Panc1 (cell line): ENCODE measurements around the gene DPP9. TPM values are rescaled to one million over a fixed set of nuclear protein-coding genes. Genes with fewer than 3 reads are reported as not detected.

ENCODE experiments used
- ATAC-seq: fragments of 200-7000 bp; cut with Tn5 transposase; 2 replicates; pipeline ENCODE4 v1.9.1; 2020; ENCODE audit warnings: mild to moderate bottlenecking, moderate library complexity
- BruUV-seq: library from RNA; stranded (reverse); fragments of 400-500 nt; replicated peaks from 2 replicates; lab custom pipeline; 2021; lab: Mats Ljungman, UMichigan
- CTCF ChIA-PET: fragments of 300-600 bp; sonication (Branson Sonifier 250); formaldehyde crosslinking; loops from one replicate; lab custom pipeline; 2022; ENCODE audit warnings: antibody characterized with exemption; lab: Charles Lee
- POLR2A ChIA-PET: fragments of 300-600 bp; sonication (Branson Sonifier 250); formaldehyde crosslinking; loops from one replicate; lab custom pipeline; 2022; ENCODE audit warnings: antibody characterized with exemption; lab: Charles Lee
- DNase-seq: peaks from one replicate; pipeline ENCODE4 v3.0.0-alpha.2; 2010; ENCODE audit warnings: low read depth, low spot score
- H3K27ac ChIP-seq: 2 replicates; pipeline ENCODE4 v1.5.1; 2011; ENCODE audit warnings: mild to moderate bottlenecking, low read length, inconsistent platforms
- H3K27me3 ChIP-seq: fragments of 200-500 bp; sonication (Bioruptor generic); 2 replicates; pipeline ENCODE4 v1.6.0; 2014; ENCODE audit warnings: low read length, inconsistent platforms; ENCODE audit not compliant: control insufficient read depth, insufficient read depth
- H3K36me3 ChIP-seq: fragments of 200-500 bp; sonication (Bioruptor generic); 2 replicates; pipeline ENCODE4 v1.5.1; 2014; ENCODE audit warnings: inconsistent platforms, mild to moderate bottlenecking, low read length, moderate library complexity; ENCODE audit not compliant: control insufficient read depth, insufficient read depth
- H3K4me1 ChIP-seq: 2 replicates; pipeline ENCODE4 v1.5.1; 2011; ENCODE audit warnings: inconsistent platforms, mild to moderate bottlenecking, low read length, moderate library complexity; ENCODE audit not compliant: control insufficient read depth, insufficient read depth
- H3K4me3 ChIP-seq, 2 experiments: 2 replicates each; pipeline ENCODE4 v1.5.1; 2011 to 2012; ENCODE audit warnings: low read depth in 2 of 2, low read length in 2 of 2, mild to moderate bottlenecking in 2 of 2, inconsistent platforms in 1 of 2, moderate library complexity in 1 of 2
- H3K9me3 ChIP-seq: fragments of 200-500 bp; sonication (Bioruptor generic); 2 replicates; pipeline ENCODE4 v1.5.1; 2014; ENCODE audit warnings: low read depth, mild to moderate bottlenecking, inconsistent platforms, low read length, moderate library complexity; ENCODE audit not compliant: control insufficient read depth, insufficient read depth
- CTCF ChIP-seq: fragments of 450-650 bp; IDR thresholded peaks from 2 replicates; pipeline ENCODE4 v1.5.1; 2017; ENCODE audit warnings: mild to moderate bottlenecking
- POLR2AphosphoS5 ChIP-seq: IDR thresholded peaks from 2 replicates; pipeline ENCODE4 v1.6.1; 2012; ENCODE audit warnings: mild to moderate bottlenecking, low read depth, low read length, moderate library complexity
- SIN3A ChIP-seq: IDR thresholded peaks from 2 replicates; pipeline ENCODE4 v1.6.1; 2012; ENCODE audit warnings: low read depth, mild to moderate bottlenecking, low read length, moderate library complexity, borderline replicate concordance; ENCODE audit not compliant: insufficient read depth
- TCF7L2 ChIP-seq: IDR thresholded peaks from 2 replicates; pipeline ENCODE4 v1.6.1; 2011; ENCODE audit warnings: mild to moderate bottlenecking, low read depth, low read length, inconsistent platforms
- in situ Hi-C: cut with HindIII; loops from 2 replicates; pipeline ENCODE4 v1.10.0; 2016; ENCODE audit warnings: low sequenced_read_pairs, low pct_unique_long_range_greater_than_20kb
- intact Hi-C: fragments of 100-400 bp; cut with micrococcal nuclease; formaldehyde crosslinking; loops from one replicate; pipeline ENCODE4 v1.10.0; 2022; ENCODE audit not compliant: unreplicated experiment
- total RNA-seq: library from RNA; stranded (reverse); gene quantifications from one replicate; pipeline ENCODE4 v1.2.1, GENCODE V29; 2021; ENCODE audit not compliant: unreplicated experiment
- TF ChIP-seq, protein P1 (sequence below), 2 experiments: IDR thresholded peaks; 2 replicates each; pipeline ENCODE4 v1.6.1; 2011 to 2012; ENCODE audit warnings: low read depth in 2 of 2, control low read depth in 1 of 2, low read length in 1 of 2, mild to moderate bottlenecking in 1 of 2, moderate library complexity in 1 of 2; ENCODE audit not compliant: insufficient read depth in 1 of 2

Gene DPP9
- total RNA-seq, 1 experiment from 2014 or later, result 108 TPM

DNA sequence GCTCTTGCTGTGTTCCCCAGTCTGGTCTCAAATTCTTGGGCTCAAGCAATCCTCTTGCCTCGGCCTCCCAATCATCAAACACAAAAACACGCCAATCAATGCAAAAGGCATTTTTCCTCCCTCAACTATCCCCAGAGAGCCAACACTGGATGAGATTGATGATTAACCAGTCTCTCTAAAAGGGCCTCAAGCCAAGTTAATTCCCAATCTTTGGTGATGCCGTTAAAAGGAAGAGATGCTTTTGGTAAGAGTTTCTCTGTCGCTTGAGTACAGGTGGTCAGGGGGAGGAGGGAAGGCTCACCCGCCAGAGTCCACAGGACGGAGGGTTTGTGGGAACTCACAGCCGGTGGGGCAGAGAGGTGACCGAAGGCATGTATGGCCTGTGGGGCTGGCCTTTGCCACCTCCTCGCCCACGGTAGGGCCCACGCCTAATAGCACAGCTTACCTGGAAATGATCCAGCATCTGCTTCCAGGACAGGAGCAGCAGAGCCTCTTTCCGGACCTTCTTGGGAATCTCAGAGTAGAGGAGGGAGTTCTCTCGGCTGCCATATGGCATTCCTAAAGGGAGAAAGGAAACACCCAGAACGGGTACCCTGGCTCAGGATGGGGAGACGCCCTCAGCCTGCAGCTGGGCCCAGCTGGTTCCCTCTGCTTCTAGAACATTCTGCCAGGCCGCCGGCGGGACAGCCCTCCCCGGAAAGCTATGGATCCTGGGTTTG is 18.1 kb downstream of the DPP9 start:
- CTCF ChIA-PET, result no interaction called here
- intact Hi-C loops, result no loop called here
- in situ Hi-C loops, result no loop called here
- H3K9me3 ChIP-seq, result no peaks in the 10 kb centered on the region
- H3K27ac ChIP-seq, result no peak overlapping the region; the same call in 1 of the 2 replicates
- no peaks in the 10 kb centered on the region for H3K27me3 ChIP-seq
- ATAC-seq (no peak), DNase-seq (no peak)
- POLR2A ChIA-PET, result no interaction called here
- no peaks in the 10 kb centered on the region for H3K4me1 ChIP-seq
- peaks cover 2% of the 10 kb centered on the region; the same call in 1 of the 2 replicates for H3K36me3 ChIP-seq
- no peak for TF ChIP-seq TCF7L2
- no peak for TF ChIP-seq SIN3A
- TF ChIP-seq POLR2AphosphoS5, result no peak
- TF ChIP-seq, protein P1, sequence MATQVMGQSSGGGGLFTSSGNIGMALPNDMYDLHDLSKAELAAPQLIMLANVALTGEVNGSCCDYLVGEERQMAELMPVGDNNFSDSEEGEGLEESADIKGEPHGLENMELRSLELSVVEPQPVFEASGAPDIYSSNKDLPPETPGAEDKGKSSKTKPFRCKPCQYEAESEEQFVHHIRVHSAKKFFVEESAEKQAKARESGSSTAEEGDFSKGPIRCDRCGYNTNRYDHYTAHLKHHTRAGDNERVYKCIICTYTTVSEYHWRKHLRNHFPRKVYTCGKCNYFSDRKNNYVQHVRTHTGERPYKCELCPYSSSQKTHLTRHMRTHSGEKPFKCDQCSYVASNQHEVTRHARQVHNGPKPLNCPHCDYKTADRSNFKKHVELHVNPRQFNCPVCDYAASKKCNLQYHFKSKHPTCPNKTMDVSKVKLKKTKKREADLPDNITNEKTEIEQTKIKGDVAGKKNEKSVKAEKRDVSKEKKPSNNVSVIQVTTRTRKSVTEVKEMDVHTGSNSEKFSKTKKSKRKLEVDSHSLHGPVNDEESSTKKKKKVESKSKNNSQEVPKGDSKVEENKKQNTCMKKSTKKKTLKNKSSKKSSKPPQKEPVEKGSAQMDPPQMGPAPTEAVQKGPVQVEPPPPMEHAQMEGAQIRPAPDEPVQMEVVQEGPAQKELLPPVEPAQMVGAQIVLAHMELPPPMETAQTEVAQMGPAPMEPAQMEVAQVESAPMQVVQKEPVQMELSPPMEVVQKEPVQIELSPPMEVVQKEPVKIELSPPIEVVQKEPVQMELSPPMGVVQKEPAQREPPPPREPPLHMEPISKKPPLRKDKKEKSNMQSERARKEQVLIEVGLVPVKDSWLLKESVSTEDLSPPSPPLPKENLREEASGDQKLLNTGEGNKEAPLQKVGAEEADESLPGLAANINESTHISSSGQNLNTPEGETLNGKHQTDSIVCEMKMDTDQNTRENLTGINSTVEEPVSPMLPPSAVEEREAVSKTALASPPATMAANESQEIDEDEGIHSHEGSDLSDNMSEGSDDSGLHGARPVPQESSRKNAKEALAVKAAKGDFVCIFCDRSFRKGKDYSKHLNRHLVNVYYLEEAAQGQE (IDR thresholded peaks at IDR 0.05; ENCODE audit: insufficient read depth in 1 of 2, low read depth in 2 of 2, low read length in 1 of 2), result no peak
- no peak for TF ChIP-seq CTCF
- no peak overlapping the region for H3K4me3 ChIP-seq
- no TSS peak for BruUV-seq

DNA sequence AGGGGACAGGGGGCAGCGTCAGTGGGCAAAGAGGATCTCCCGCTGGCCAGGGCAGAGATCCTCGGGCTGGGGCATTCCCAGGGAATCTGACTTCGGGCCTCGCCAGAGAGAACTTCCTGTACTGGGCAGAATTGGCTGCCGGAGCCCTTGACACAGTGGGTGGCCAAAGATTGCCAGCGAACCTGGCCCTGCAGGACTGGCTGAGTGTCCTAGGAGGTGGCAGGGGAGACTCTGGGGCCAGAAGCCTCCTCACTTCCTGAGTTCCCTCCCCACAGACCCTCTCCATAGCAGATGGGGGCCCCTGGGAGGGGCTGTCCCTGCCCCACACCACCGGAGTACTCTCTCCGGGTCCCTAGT is 19.3 kb downstream of the DPP9 start:
- BruUV-seq, result no TSS peak
- intact Hi-C loops (no loop called here), in situ Hi-C loops (no loop called here)
- H3K4me1 ChIP-seq, result no peaks in the 10 kb centered on the region
- TF ChIP-seq, protein P1 (IDR thresholded peaks at IDR 0.05; ENCODE audit: insufficient read depth in 1 of 2, low read depth in 2 of 2, low read length in 1 of 2), result no peak
- TF ChIP-seq CTCF, result no peak
- no peak for TF ChIP-seq SIN3A
- TF ChIP-seq TCF7L2, result no peak
- TF ChIP-seq POLR2AphosphoS5, result no peak
- ATAC-seq (0 out of 2 replicates have a peak, but pooled peaks have one; percentile 30), DNase-seq (no peak)
- no peak overlapping the region for H3K4me3 ChIP-seq
- H3K27ac ChIP-seq, result no peak overlapping the region
- POLR2A ChIA-PET, result no interaction called here
- peaks cover 2% of the 10 kb centered on the region; the same call in 1 of the 2 replicates for H3K36me3 ChIP-seq
- H3K27me3 ChIP-seq, result no peaks in the 10 kb centered on the region
- CTCF ChIA-PET, result no interaction called here
- no peaks in the 10 kb centered on the region for H3K9me3 ChIP-seq
